Suprapubic skin (tissue), 4 donors: ENCODE measurements around the gene NADK2. TPM values are rescaled to one million over a fixed set of nuclear protein-coding genes. Genes with fewer than 3 reads are reported as not detected.
"Not testable (repeated sequence)": the region's sequence is repeated elsewhere in the genome, so short reads cannot be mapped to it uniquely, and the experiment has no call there.

Experiments used
- DNase-seq, 2 donors: peaks; one replicate each; pipeline ENCODE4 v3.0.0-alpha.2; 2019; ENCODE audit warnings: low spot score in 2 of 2
- H3K27ac ChIP-seq: fragments of 200-600 bp; sonication (generic); one replicate; pipeline ENCODE4 v1.5.1; 2019
- H3K27me3 ChIP-seq: fragments of 200-600 bp; sonication (generic); one replicate; pipeline ENCODE4 v1.5.1; 2019
- H3K36me3 ChIP-seq: fragments of 200-600 bp; sonication (generic); one replicate; pipeline ENCODE4 v1.5.1; 2019
- H3K4me1 ChIP-seq: fragments of 200-600 bp; sonication (generic); one replicate; pipeline ENCODE4 v1.5.1; 2019
- H3K4me3 ChIP-seq: fragments of 200-600 bp; sonication (generic); one replicate; pipeline ENCODE4 v1.5.1; 2019; ENCODE audit warnings: mild to moderate bottlenecking
- H3K9me3 ChIP-seq: fragments of 200-600 bp; sonication (generic); one replicate; pipeline ENCODE4 v1.5.1; 2019
- EP300 ChIP-seq: sonication (generic); formaldehyde crosslinking; IDR thresholded peaks from one replicate; pipeline ENCODE4 v1.6.1; 2017; ENCODE audit warnings: antibody characterized with exemption
- POLR2A ChIP-seq, 2 donors: fragments of 450-650 bp; IDR thresholded peaks; one replicate each; pipeline ENCODE4 v1.6.1; 2017; ENCODE audit warnings: antibody characterized with exemption in 2 of 2, mild to moderate bottlenecking in 2 of 2, moderate library complexity in 2 of 2
- POLR2AphosphoS5 ChIP-seq, 3 donors: sonication (generic); formaldehyde crosslinking; IDR thresholded peaks; one replicate each; pipeline ENCODE4 v1.6.1; 2017; ENCODE audit warnings: antibody characterized with exemption in 3 of 3
- WGBS: methylation state at CpG from one replicate; pipeline ENCODE4 v1.1.5; 2018; 5-methylcytosine and 5-hydroxymethylcytosine counted together
- total RNA-seq, 4 donors: library from RNA; depleted of rRNA; stranded (reverse); fragments of >200 nt; gene quantifications; one replicate each; pipeline ENCODE4 v1.1.0, GENCODE V29; 2016
- TF ChIP-seq, protein P1 (sequence below), 2 donors: fragments of 200-600 bp in 1 of 2; fragments of 450-650 bp in 1 of 2; sonication (generic) in 1 of 2; IDR thresholded peaks; one replicate each; pipeline ENCODE4 v1.5.1; 2016 to 2019; ENCODE audit warnings: antibody characterized with exemption in 2 of 2, mild to moderate bottlenecking in 1 of 2, moderate library complexity in 1 of 2

NADK2 gene
- total RNA-seq, 4 donors from 2014 or later: 12.3 to 18.4 (median 15.7) TPM

DNA sequence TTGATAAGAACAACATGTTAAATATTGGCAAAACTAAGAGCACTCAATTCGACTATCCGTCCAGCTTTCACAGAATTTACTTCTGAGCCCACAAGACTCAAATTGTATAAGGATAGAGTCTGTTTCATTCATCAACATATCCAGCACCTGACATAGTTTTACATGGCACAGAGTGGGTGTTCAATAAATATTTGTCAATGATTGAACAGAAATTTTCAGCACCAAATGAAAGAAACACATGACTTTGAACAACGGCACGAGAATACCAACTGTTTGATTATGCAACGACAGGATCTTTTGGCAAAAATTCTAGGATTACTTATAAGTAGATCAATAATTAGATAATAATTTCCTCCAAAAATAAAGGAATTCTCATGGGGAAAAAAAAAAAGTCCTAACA lies 48.0 kb downstream of the NADK2 start:
- DNase-seq: no peak
- H3K36me3 ChIP-seq: peaks cover 34% of the 10 kb centered on the region
- peaks cover 6% of the 10 kb centered on the region for H3K9me3 ChIP-seq
- no peaks in the 10 kb centered on the region for H3K4me1 ChIP-seq
- H3K27ac ChIP-seq: no peak overlapping the region
- no peak for TF ChIP-seq POLR2A (IDR thresholded peaks at IDR 0.05)
- no peaks in the 10 kb centered on the region for H3K27me3 ChIP-seq
- WGBS: 96% methylated on average over 5 of the region's 5 CpGs
- H3K4me3 ChIP-seq: no peak overlapping the region

DNA sequence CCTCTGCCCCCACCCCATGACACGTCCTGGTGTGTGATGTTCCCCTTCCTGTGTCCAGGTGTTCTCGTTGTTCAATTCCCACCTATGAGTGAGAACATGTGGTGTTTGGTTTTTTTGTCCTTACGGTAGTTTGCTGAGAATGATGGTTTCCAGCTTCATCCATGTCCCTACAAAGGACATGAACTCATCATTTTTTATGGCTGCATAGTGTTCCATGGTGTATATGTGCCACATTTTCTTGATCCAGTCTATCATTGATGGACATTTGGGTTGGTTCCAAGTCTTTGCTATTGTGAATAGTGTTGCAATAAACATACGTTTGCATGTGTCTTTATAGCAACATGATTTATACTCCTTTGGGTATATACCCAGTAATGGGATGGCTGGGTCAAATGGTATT lies 57.3 kb downstream of the NADK2 start:
- not testable (repeated sequence) for DNase-seq
- 72% methylated on average over 4 of the region's 4 CpGs for WGBS

DNA sequence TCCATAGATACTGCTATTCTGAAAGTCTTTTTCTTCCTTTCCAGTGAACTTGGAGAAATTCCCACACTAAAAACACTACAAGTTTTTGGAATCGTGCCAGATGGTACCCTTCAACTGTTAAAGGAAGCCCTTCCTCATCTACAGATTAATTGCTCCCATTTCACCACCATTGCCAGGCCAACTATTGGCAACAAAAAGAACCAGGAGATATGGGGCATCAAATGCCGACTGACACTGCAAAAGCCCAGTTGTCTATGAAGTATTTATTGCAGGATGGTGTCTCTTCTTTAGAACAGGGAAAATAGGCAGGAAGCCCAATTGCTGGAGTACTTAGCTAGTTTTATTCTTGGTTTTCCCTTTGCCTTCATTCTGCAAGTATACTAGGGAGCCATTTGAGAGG lies 60.0 kb downstream of the NADK2 start:
- Histone ChIP-seq H3K9me3 (no peaks in the 10 kb centered on the region), H3K27ac (no peak overlapping the region), H3K4me1 (no peaks in the 10 kb centered on the region), H3K27me3 (no peaks in the 10 kb centered on the region), H3K4me3 (no peak overlapping the region), H3K36me3 (peaks cover 37% of the 10 kb centered on the region)
- TF ChIP-seq EP300: no peak
- TF ChIP-seq, protein P1, sequence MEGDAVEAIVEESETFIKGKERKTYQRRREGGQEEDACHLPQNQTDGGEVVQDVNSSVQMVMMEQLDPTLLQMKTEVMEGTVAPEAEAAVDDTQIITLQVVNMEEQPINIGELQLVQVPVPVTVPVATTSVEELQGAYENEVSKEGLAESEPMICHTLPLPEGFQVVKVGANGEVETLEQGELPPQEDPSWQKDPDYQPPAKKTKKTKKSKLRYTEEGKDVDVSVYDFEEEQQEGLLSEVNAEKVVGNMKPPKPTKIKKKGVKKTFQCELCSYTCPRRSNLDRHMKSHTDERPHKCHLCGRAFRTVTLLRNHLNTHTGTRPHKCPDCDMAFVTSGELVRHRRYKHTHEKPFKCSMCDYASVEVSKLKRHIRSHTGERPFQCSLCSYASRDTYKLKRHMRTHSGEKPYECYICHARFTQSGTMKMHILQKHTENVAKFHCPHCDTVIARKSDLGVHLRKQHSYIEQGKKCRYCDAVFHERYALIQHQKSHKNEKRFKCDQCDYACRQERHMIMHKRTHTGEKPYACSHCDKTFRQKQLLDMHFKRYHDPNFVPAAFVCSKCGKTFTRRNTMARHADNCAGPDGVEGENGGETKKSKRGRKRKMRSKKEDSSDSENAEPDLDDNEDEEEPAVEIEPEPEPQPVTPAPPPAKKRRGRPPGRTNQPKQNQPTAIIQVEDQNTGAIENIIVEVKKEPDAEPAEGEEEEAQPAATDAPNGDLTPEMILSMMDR (IDR thresholded peaks at IDR 0.05): no peak
- no peak for TF ChIP-seq POLR2AphosphoS5 (IDR thresholded peaks at IDR 0.05)
- TF ChIP-seq POLR2A (IDR thresholded peaks at IDR 0.05): no peak
- no peak for DNase-seq
- WGBS: 71% methylated on average over 2 of the region's 2 CpGs

More for the DNA sequence above, 57.3 kb downstream of the NADK2 start:
- not testable (repeated sequence) for H3K27ac ChIP-seq, H3K4me3 ChIP-seq, H3K27me3 ChIP-seq, H3K9me3 ChIP-seq, H3K4me1 ChIP-seq
- H3K36me3 ChIP-seq: peaks cover 25% of the 10 kb centered on the region

DNA sequence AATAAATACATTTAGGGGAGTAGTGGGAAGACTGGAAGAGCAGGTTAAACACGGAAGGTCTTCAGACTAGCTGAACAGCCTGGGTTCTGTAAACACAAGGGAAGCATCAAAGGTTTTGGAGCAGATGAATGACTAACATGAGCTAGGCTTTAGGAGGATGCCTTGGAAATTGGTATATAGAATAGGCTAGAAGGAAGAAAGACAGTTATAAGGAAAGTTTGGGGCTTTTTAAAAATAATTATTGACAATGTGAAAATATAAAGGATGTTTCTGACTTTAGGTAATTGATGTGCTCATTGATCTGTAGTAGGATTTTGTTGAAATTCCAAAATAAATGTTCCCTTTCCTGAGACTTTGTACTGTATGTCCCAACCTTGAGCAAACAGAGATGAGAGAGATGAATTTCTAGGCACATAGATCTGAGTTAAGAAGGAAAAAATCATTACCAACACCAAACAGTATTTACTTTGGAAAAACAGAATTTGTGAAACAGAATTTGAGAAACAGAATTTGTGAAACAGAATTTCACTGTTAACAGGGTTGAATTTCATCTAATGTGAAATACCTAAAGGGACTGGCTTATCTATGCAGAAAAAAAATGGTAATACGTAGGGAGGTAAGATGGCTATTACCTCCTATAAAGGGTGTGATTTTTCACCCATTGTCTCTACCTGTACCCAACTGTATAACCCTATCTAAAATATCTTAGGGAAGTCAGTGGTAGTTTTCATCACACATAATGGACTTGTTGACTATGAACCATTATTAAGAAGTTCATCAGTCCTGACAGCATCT lies 61.0 kb downstream of the NADK2 start:
- Histone ChIP-seq H3K27me3 (no peaks in the 10 kb centered on the region), H3K36me3 (peaks cover 37% of the 10 kb centered on the region), H3K27ac (no peak overlapping the region), H3K4me1 (no peaks in the 10 kb centered on the region), H3K4me3 (no peak overlapping the region), H3K9me3 (no peaks in the 10 kb centered on the region)
- 82% methylated on average over 2 of the region's 2 CpGs for WGBS
- TF ChIP-seq EP300: no peak
- no peak for TF ChIP-seq POLR2A (IDR thresholded peaks at IDR 0.05)
- TF ChIP-seq POLR2AphosphoS5 (IDR thresholded peaks at IDR 0.05): no peak
- TF ChIP-seq, protein P1 (IDR thresholded peaks at IDR 0.05): no peak
- DNase-seq: no peak

DNA sequence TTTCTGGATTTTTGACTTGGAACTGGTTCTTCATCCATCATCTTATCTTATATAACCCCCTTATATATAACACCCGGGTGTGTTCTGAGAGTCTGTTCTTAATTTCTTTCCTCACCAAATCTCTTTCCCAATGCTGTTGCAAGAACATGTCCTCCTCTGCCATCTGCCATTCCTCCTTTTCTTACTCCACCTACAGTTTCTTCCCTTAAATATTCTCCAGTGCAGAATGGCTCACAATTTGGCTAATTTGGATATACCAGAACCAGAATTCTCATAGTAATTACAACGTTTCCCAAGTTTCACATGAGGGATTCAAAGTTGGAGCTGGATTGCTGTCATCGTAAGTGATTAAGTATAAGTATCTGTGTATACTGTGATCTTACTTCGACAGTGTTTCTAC lies 61.8 kb downstream of the NADK2 start:
- Histone ChIP-seq H3K4me3 (no peak overlapping the region), H3K27ac (no peak overlapping the region), H3K9me3 (no peaks in the 10 kb centered on the region), H3K27me3 (no peaks in the 10 kb centered on the region), H3K4me1 (no peaks in the 10 kb centered on the region), H3K36me3 (peaks cover 41% of the 10 kb centered on the region)
- no peak for TF ChIP-seq POLR2A (IDR thresholded peaks at IDR 0.05)
- TF ChIP-seq, protein P1 (IDR thresholded peaks at IDR 0.05): no peak
- no peak for TF ChIP-seq EP300
- no peak for TF ChIP-seq POLR2AphosphoS5 (IDR thresholded peaks at IDR 0.05)
- DNase-seq: no peak
- 80% methylated on average over 4 of the region's 4 CpGs for WGBS

DNA sequence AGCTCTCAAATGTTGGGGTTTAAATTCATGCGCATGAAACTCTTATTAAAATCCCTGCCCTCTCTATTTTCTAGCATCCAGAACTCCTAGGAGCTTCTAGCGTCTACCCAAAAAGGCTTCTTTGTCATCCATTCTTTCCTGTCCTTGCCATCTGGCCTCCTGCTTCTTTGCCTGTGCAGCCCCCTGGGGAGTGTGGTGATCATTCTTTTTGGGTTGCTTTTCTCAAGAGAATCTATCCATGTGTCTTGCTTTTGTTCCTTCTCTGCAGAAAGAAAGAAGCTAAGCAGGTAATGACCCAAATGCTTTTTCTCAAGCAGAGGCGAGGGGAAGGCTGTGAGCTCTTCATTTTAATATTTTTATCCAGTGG lies 63.2 kb downstream of the NADK2 start:
- no peak for DNase-seq
- Histone ChIP-seq H3K27me3 (no peaks in the 10 kb centered on the region), H3K9me3 (no peaks in the 10 kb centered on the region), H3K27ac (no peak overlapping the region), H3K36me3 (peaks cover 52% of the 10 kb centered on the region), H3K4me3 (no peak overlapping the region), H3K4me1 (no peaks in the 10 kb centered on the region)
- TF ChIP-seq EP300 (no peak), POLR2A (IDR thresholded peaks at IDR 0.05) (no peak), POLR2AphosphoS5 (IDR thresholded peaks at IDR 0.05) (no peak)
- TF ChIP-seq, protein P1 (IDR thresholded peaks at IDR 0.05): no peak
- WGBS: 92% methylated on average over 3 of the region's 3 CpGs
